BLaER1 treated with 17β-estradiol and CSF1 and Interleukin-3, amounts not matched to agents 10 nM and 100 nM (cell line): ENCODE results near the gene PARN.
A peak's percentile ranks its signal among the peaks of the same experiment; 100 is the strongest.

ENCODE experiments used
- H3K27ac ChIP-seq, 11 experiments: shearing (Covaris generic); formaldehyde crosslinking; 2 replicates each; pipeline ENCODE4 v1.8.1; 2022
- H3K27me3 ChIP-seq, 11 experiments: shearing (Covaris generic); formaldehyde crosslinking; 2 replicates each; pipeline ENCODE4 v1.8.1; 2022
- H3K36me3 ChIP-seq, 11 experiments: shearing (Covaris generic); formaldehyde crosslinking; 2 replicates each; pipeline ENCODE4 v1.8.1; 2022
- H3K4me1 ChIP-seq, 10 experiments: shearing (Covaris generic); formaldehyde crosslinking; 2 replicates each; pipeline ENCODE4 v1.8.1; 2022
- H3K4me2 ChIP-seq, 11 experiments: shearing (Covaris generic); formaldehyde crosslinking; 2 replicates each; pipeline ENCODE4 v1.8.1; 2022
- H3K4me3 ChIP-seq, 10 experiments: shearing (Covaris generic); formaldehyde crosslinking; 2 replicates each; pipeline ENCODE4 v1.8.1; 2022
- H3K9ac ChIP-seq, 11 experiments: shearing (Covaris generic); formaldehyde crosslinking; 2 replicates each; pipeline ENCODE4 v1.8.1; 2022
- H3K9me3 ChIP-seq, 11 experiments: shearing (Covaris generic); formaldehyde crosslinking; replicated peaks in 1 of 11; 2 replicates each; pipeline ENCODE4 v1.8.1; 2022
- H4K20me1 ChIP-seq, 11 experiments: shearing (Covaris generic); formaldehyde crosslinking; 2 replicates each; pipeline ENCODE4 v1.8.1; 2022
- Cebpa-rat ChIP-seq, 11 experiments: shearing (Covaris generic); IDR thresholded peaks; 2 replicates each; pipeline ENCODE4 v1.8.1; 2022

PARN gene

GRCh38 chr16:14473488-14473887, 156.6 kb downstream of the PARN start:
- H3K4me3 ChIP-seq: no peak overlapping the region
- H4K20me1 ChIP-seq: no peaks in the 10 kb centered on the region
- no peak for TF ChIP-seq Cebpa-rat (IDR thresholded peaks at IDR 0.05)
- H3K4me2 ChIP-seq: peak overlapping the region in 8 of 11 experiments; percentile 37 to 73 (median 61); a peak in 14 of 22 replicates
- peaks cover 14 to 41% (median 17%) of the 10 kb centered on the region in 11 experiments; a peak in 20 of 22 replicates for H3K36me3 ChIP-seq
- peaks cover 6 to 16% (median 9%) of the 10 kb centered on the region in 11 experiments for H3K9me3 ChIP-seq
- H3K27me3 ChIP-seq: no peaks in the 10 kb centered on the region
- H3K27ac ChIP-seq: no peak overlapping the region
- no peak overlapping the region for H3K9ac ChIP-seq
- H3K4me1 ChIP-seq: peaks cover 0 to 14% (median 11%) of the 10 kb centered on the region in 10 experiments; a peak in 15 of 20 replicates

GRCh38 chr16:14472357-14472756, 157.7 kb downstream of the PARN start:
- Histone ChIP-seq H3K4me2 (no peak overlapping the region), H3K4me1 (peaks cover 0 to 14% (median 11%) of the 10 kb centered on the region in 10 experiments; a peak in 15 of 20 replicates), H3K27ac (no peak overlapping the region), H3K27me3 (no peaks in the 10 kb centered on the region), H4K20me1 (no peaks in the 10 kb centered on the region), H3K4me3 (no peak overlapping the region), H3K9me3 (peaks cover 0 to 4% (median 0%) of the 10 kb centered on the region in 11 experiments; a peak in 3 of 22 replicates), H3K36me3 (peaks cover 3 to 29% (median 10%) of the 10 kb centered on the region in 11 experiments; a peak in 13 of 22 replicates), H3K9ac (no peak overlapping the region)
- TF ChIP-seq Cebpa-rat (IDR thresholded peaks at IDR 0.05): no peak

GRCh38 chr16:14470788-14471187, 159.3 kb downstream of the PARN start:
- TF ChIP-seq Cebpa-rat (IDR thresholded peaks at IDR 0.05): no peak
- Histone ChIP-seq H3K9ac (no peak overlapping the region), H3K4me2 (no peak overlapping the region), H3K27me3 (no peaks in the 10 kb centered on the region), H3K27ac (no peak overlapping the region), H4K20me1 (no peaks in the 10 kb centered on the region), H3K36me3 (peaks cover 0 to 25% (median 4%) of the 10 kb centered on the region in 11 experiments; a peak in 7 of 22 replicates), H3K4me1 (peaks cover 0 to 14% (median 11%) of the 10 kb centered on the region in 10 experiments; a peak in 15 of 20 replicates), H3K4me3 (no peak overlapping the region), H3K9me3 (peaks cover 0 to under 1% (median 0%) of the 10 kb centered on the region in 11 experiments; a peak in 1 of 22 replicates)

GRCh38 chr16:14465799-14466198, 164.3 kb downstream of the PARN start:
- H3K27ac ChIP-seq: no peak overlapping the region
- TF ChIP-seq Cebpa-rat (IDR thresholded peaks at IDR 0.05): no peak
- no peaks in the 10 kb centered on the region for H4K20me1 ChIP-seq
- H3K9me3 ChIP-seq: peaks cover 17 to 29% (median 21%) of the 10 kb centered on the region in 11 experiments
- no peaks in the 10 kb centered on the region for H3K27me3 ChIP-seq
- no peak overlapping the region for H3K4me2 ChIP-seq
- peaks cover 19 to 53% (median 30%) of the 10 kb centered on the region in 11 experiments for H3K36me3 ChIP-seq
- H3K9ac ChIP-seq: no peak overlapping the region
- no peaks in the 10 kb centered on the region for H3K4me1 ChIP-seq
- no peak overlapping the region for H3K4me3 ChIP-seq

DNA sequence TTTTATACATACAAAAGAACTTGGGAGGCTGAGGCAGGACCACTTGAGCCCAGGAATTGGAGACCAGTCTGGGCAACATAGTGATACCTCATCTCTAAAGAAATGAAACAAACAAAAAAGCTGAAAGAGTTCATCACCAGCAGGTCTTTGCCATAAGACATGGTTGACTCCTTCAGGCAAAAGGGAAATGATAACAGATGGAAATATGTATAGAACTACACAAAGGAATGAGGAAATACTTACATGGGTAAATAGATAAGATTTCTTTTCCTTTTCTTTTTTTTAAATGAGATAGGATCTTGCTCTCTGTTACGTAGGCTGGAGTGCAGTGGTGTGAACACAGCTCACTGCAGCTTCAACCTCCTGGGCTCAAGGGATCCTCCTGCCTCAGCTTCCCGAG, 165.3 kb downstream of the PARN start:
- Histone ChIP-seq H4K20me1 (no peaks in the 10 kb centered on the region), H3K36me3 (peaks cover 22 to 57% (median 32%) of the 10 kb centered on the region in 11 experiments)
- no peak for TF ChIP-seq Cebpa-rat (IDR thresholded peaks at IDR 0.05)

DNA sequence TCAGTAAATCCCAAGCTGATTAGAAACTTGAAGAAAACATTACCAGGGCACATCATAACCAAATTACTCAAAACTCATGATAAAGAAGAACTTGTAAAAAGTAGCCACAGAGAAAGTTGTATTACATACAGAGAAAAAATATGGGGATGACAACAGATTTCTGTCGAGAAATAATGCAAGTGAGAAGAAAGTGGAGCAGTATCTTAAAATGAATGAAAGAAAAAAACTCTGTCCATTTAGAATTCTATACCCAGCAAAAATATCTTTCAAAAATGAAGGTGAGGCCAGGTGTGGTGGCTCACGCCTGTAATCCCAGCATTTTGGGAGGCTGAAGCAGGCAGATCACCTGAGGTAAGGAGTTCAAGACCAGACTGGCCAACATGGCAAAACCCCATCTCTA, 165.9 kb downstream of the PARN start:
- Histone ChIP-seq H4K20me1 (no peaks in the 10 kb centered on the region), H3K4me2 (no peak overlapping the region), H3K4me3 (peak overlapping the region in 1 of 10 experiments; percentile 24; a peak in 1 of 20 replicates), H3K27me3 (no peaks in the 10 kb centered on the region), H3K9ac (no peak overlapping the region), H3K36me3 (peaks cover 22 to 57% (median 32%) of the 10 kb centered on the region in 11 experiments), H3K27ac (no peak overlapping the region), H3K9me3 (peaks cover 17 to 29% (median 21%) of the 10 kb centered on the region in 11 experiments), H3K4me1 (no peaks in the 10 kb centered on the region)
- TF ChIP-seq Cebpa-rat (IDR thresholded peaks at IDR 0.05): no peak

More for the DNA sequence above, 165.3 kb downstream of the PARN start:
- Histone ChIP-seq H3K4me1 (no peaks in the 10 kb centered on the region), H3K9ac (no peak overlapping the region), H3K4me2 (no peak overlapping the region), H3K9me3 (peaks cover 17 to 29% (median 21%) of the 10 kb centered on the region in 11 experiments), H3K27me3 (no peaks in the 10 kb centered on the region), H3K4me3 (0 out of 20 replicates have a peak overlapping the region, but pooled peaks of 1 of the 10 experiments have one; percentile 24), H3K27ac (no peak overlapping the region)

DNA sequence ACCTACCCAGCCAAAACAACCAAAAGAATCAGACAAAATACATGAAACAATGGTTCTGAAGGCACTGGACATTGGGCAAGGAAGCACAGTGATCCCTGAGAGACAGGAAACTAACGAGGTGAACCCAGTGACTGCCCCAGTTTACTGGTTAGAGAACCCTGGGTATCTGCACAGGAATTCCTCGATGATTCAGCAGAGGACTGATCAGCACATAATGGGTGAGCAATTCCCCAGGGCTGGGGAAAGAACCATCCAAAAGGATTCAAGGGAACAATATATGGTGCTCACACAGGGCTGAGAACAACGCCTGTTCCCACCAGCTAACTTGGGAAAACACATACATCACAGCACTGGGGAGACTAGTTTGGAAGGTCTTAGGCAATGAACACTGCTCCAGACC, 167.2 kb downstream of the PARN start:
- TF ChIP-seq Cebpa-rat (IDR thresholded peaks at IDR 0.05): no peak
- no peaks in the 10 kb centered on the region for H4K20me1 ChIP-seq
- no peaks in the 10 kb centered on the region for H3K27me3 ChIP-seq
- peaks cover 17 to 29% (median 21%) of the 10 kb centered on the region in 11 experiments for H3K9me3 ChIP-seq
- no peaks in the 10 kb centered on the region for H3K4me1 ChIP-seq
- no peak overlapping the region for H3K27ac ChIP-seq
- H3K36me3 ChIP-seq: peaks cover 22 to 59% (median 37%) of the 10 kb centered on the region in 11 experiments
- no peak overlapping the region for H3K9ac ChIP-seq
- no peak overlapping the region for H3K4me3 ChIP-seq
- no peak overlapping the region for H3K4me2 ChIP-seq

- Histone ChIP-seq H3K4me3 (no peak overlapping the region), H3K9ac (no peak overlapping the region), H4K20me1 (no peaks in the 10 kb centered on the region), H3K4me1 (no peaks in the 10 kb centered on the region), H3K36me3 (peaks cover 22 to 59% (median 43%) of the 10 kb centered on the region in 11 experiments), H3K4me2 (no peak overlapping the region), H3K9me3 (peaks cover 17 to 29% (median 21%) of the 10 kb centered on the region in 11 experiments), H3K27ac (no peak overlapping the region), H3K27me3 (no peaks in the 10 kb centered on the region)
- no peak for TF ChIP-seq Cebpa-rat (IDR thresholded peaks at IDR 0.05)
Observed at GRCh38 chr16:14460726-14461125, 169.3 kb downstream of the PARN start.

GRCh38 chr16:14458576-14458975, 171.5 kb downstream of the PARN start:
- Histone ChIP-seq H3K36me3 (peaks cover 5 to 45% (median 25%) of the 10 kb centered on the region in 11 experiments; a peak in 17 of 22 replicates), H3K4me3 (no peak overlapping the region), H3K9ac (no peak overlapping the region), H4K20me1 (no peaks in the 10 kb centered on the region), H3K4me2 (no peak overlapping the region), H3K27ac (no peak overlapping the region), H3K9me3 (peaks cover under 1 to 11% (median 4%) of the 10 kb centered on the region in 11 experiments; a peak in 21 of 22 replicates), H3K4me1 (no peaks in the 10 kb centered on the region), H3K27me3 (no peaks in the 10 kb centered on the region)
- no peak for TF ChIP-seq Cebpa-rat (IDR thresholded peaks at IDR 0.05)
